Measurements from ENCODE around the gene GPC5.

DNA sequence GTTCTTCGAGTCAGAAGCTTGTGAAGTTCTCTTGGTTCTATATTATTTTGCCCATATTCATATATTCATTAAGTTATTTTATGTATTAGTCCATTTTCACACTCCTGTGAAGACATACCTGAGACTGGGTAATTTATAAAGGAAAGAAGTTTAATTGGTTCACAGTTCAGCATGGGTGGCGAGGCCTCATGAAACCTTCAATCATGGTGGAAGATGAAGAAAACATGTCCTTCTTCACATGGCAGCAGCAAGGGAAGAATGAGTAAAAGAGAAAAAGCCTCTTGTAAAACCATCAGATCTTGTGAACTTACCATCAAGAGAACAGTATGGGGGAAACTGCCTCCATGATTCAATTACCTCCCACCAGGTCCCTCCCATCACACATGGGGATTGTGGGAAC is 182.3 kb downstream of the GPC5 start:
- TF ChIP-seq, protein P1, sequence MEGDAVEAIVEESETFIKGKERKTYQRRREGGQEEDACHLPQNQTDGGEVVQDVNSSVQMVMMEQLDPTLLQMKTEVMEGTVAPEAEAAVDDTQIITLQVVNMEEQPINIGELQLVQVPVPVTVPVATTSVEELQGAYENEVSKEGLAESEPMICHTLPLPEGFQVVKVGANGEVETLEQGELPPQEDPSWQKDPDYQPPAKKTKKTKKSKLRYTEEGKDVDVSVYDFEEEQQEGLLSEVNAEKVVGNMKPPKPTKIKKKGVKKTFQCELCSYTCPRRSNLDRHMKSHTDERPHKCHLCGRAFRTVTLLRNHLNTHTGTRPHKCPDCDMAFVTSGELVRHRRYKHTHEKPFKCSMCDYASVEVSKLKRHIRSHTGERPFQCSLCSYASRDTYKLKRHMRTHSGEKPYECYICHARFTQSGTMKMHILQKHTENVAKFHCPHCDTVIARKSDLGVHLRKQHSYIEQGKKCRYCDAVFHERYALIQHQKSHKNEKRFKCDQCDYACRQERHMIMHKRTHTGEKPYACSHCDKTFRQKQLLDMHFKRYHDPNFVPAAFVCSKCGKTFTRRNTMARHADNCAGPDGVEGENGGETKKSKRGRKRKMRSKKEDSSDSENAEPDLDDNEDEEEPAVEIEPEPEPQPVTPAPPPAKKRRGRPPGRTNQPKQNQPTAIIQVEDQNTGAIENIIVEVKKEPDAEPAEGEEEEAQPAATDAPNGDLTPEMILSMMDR (IDR thresholded peaks at IDR 0.05), result no peak
- no peak for TF ChIP-seq POLR2A (IDR thresholded peaks at IDR 0.05)

Data from uterus (tissue), 2 donors.